Hematopoietic multipotent progenitor cell treated with erythropoietin and hydrocortisone succinate and interleukin-3 and kit ligand, for 15 days (in vitro differentiated cells): Measurements from ENCODE around the gene GAREM1.
"Not testable (repeated sequence)": the region's sequence is repeated elsewhere in the genome, so short reads cannot be mapped to it uniquely, and the experiment has no call there.

Source experiments
- DNase-seq: peaks from one replicate; pipeline ENCODE4 v3.0.0-alpha.2; 2015; ENCODE audit warnings: low spot score

The GAREM1 gene

DNA sequence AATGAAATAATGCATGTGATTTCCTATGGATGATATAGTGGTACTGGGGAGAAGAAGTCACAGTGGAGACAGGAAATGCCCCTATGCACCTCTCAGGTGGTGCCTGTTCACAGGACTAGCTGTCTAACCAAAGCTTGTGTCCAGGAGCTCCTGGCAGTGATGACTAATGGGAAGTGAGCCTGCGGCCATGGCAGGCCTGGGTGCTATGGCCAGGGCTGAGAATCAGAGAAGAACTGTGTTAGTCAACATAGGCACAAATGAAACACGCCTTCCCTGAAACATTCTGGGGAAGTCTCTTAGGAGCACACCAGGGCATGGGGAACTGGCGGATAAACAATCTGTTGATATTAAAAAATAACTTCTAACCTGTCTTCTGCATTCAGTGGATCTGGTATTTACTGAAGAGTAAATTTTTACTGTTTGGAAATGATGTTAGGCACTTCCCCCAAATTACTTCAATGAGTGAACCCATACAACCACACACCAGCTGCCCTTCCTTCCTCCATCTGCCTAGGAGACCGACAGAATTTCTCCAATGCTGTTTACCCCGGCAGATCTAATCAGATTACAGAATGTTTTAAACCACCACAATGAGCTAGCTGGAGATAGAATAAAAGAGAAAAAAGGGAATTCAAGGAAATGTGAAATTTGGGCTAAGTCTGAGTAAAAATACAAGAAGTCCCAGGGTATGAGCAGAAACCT lies 213.4 kb downstream of the GAREM1 start:
- no peak for DNase-seq

- no peak for DNase-seq
Measured at GRCh38 chr18:32255570-32255969, 215.1 kb downstream of the GAREM1 start.

DNA sequence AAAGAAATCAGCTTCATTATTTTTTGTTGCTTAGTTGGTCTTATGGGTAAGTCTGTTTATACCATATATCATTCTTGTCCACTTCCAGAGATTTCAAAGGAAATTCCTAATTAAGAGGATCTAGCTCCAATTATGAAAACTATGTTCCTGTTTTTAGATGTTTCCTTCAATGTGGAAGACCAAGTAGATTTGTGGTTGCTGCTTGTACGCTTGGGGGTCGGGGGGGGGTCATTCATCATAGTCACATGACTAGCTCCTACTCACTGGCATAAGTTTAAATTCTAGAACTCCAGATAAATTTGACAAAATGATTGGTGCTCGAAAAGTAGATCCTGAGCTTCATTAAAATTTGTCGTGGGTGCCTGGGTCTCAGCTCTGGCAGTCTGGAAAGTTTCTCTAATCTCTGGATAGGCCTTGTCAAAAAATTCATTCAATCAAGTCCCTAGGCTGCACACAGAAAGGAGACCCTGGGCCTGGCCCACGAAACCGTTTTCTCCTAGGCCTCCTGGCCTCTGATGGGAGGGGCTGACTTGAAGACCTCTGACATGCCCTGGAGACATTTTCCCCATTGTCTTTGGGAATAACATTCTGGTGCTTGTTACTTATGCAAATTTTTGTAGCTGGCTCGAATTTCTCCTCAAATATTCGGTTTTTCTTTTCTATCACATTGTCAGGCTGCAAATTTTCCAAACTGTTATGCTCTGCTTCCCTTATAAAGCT lies 218.4 kb downstream of the GAREM1 start:
- no peak for DNase-seq

DNA sequence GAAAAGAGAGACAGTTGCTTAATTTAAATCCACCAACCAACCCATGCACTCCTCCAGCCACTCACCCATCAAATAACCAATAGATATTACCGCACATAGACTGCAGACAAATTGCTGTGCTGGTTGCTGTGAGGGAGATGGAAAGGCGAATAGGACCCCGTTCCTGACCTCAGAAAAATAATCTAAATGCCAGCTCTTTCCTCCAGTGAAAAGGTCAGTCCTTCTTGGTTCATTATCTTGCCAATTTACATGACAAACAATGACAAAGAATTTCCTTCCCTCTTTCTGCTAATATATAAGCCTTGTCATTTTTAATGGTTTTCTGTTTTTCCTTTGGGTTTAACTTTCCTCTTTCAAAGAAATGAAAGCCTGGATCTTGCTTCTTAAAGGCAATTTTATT lies 219.2 kb downstream of the GAREM1 start:
- no peak for DNase-seq

DNA sequence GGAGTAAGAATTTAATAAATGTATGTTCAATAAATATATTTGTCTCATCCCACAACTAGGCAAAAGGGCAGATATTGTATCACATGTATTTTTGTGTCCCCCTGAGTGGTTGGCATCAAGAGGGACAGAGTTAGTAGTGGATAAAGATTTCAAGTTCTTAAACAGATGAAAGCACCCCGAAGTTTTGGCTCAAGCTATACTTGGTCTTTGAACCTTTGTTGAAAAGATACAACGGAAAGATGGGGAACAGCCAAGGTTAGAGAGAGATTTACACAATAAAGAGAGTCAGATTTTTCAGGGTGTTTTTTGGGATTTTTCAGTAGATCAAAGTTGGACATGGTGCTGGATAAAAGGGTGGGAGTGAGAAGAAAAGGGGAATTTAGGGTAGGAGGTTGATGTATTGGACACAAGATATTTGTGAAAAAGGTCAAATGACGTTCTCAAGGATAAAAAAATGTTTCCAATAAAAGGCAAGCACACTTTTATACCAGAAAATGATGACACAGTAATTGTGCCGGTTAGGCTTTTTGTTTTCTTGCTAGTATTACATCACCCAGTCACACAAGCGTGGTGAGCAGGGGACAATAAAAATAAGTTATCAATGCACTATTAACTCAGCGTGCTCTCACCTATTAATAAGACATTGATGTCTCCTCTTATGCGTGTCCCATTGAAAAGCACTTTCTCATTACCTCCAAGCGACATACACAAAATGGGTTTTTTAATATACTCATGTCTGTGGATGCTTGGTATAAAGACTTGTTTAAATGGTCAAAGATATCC lies 221.3 kb downstream of the GAREM1 start:
- no peak for DNase-seq

DNA sequence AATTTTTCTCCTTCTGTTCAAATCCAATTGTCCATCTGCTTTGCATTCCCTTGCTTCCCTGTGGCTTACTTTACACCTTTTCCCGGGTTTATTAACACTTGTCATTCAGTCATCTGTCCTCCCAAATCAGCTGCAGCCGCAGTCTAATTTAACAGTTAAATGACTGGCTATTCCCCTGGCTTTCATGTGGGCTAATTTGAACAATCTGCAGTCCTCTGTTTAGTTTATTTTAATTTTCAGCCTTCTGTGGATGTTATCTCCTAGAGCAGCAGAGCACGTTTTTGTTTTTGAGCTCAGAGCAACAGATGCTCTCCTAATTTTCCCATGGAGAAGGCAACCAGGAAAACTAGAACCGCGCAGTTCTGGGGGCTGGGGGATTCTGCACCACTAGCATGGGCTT lies 225.8 kb downstream of the GAREM1 start:
- DNase-seq, result no peak

GRCh38 chr18:32243358-32243757 lies 227.3 kb downstream of the GAREM1 start:
- DNase-seq, result no peak

DNA sequence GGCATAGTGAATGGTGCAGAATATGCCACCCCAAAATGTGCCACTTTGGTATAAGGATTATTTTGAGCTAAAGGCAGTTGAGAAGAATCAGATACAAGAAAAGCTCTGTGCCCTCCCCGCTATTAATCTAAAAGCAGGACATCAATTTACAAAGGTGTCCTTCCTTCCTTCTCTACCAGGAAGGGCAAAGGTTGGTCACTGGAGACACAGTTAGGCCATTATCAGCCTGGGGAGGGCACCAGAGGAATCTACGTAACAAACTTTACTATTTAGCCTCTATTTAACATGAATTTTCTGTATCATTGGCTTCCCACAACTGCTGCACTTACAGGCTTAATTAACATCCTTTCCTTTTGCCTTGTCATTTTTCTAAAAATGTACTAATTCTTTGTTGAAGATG lies 228.3 kb downstream of the GAREM1 start:
- no peak for DNase-seq

GRCh38 chr18:32238635-32239268 lies 231.9 kb downstream of the GAREM1 start:
- no peak for DNase-seq

GRCh38 chr18:32237049-32237448 lies 233.6 kb downstream of the GAREM1 start:
- no peak for DNase-seq

GRCh38 chr18:32233348-32233747 lies 237.3 kb downstream of the GAREM1 start:
- not testable (repeated sequence) for DNase-seq

DNA sequence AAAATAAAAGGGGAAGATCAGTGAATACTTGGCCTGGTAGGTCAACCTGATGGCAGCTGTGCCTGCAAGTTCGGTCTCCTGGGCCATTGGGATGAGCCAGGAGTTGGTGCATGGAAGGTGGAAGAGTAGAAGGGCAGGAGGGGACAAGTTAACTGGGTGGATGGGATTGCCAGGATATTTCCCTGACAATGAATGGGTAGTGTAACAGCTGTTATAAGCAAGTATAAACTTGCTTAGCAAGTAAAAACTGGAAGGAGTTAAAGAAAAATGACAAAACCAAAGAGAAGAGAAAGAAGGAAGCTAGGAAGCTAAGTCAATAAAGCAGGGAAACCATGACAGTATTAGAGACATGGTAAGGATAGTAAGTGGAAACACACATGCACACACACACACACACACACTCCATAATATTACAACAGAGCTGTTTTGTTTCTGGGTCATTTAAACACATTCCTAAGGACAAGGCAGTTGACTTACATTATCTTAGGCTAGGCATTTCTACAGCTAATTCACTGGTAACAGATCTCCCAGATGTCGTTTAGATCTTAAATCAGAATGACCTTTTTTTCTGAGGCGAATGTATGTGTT lies 251.2 kb downstream of the GAREM1 start:
- DNase-seq, result no peak

DNA sequence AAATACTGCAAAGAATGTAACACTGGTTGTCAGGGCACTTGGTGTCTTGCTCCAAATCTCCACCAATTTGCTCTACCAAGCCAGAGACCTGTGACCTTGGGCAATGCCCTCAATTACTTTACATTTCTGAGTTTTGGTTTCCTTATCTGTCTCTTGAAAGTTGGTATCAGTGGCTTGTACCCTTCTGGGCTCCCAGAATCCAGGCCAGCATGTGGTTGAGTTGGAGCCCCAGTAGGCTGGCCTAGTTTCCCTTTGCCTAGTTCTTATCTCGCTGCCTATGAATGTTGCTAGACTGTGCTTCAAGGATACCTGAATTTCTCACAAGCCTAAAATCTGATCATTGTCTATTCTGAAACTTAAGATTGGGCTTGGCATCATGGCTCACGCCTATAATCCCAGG lies 254.3 kb downstream of the GAREM1 start:
- DNase-seq, result no peak

- DNase-seq, result no peak
Measured at GRCh38 chr18:32213693-32214092, 257.0 kb downstream of the GAREM1 start.
